ENCODE measurements around the gene PIEZO1. TPM values are rescaled to one million over a fixed set of nuclear protein-coding genes. Genes with fewer than 3 reads are reported as not detected.

The PIEZO1 gene
- total and polyA plus RNA-seq, 9 of the 15 experiments (the other 6 are each of a cell fraction or from before 2014, with no cell fraction given), result 3.6 to 432 (median 131) TPM

DNA sequence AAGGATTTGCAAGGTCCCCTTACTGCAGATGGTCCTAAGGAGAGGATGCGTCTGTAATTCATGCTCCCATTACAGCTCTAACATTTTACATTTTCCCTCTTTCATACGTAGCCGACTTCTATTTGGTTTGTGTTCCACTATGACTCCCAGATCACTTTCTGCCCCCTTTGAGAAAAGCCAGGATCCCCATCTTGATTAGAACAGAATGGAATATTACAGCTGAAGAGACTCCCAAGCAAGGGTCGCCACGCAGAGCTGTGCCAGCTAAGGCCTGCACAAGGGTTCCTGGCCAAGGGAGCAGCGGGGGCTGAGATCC lies 15.2 kb upstream of the PIEZO1 start (continued):
- TF ChIP-seq SRF (CRISPR knock-in tag; IDR thresholded peaks at IDR 0.05) (no peak), KAT8 (IDR thresholded peaks at IDR 0.05; ENCODE audit: low read depth) (no peak), SMARCA4 (IDR thresholded peaks at IDR 0.05) (no peak), POLR3A (IDR thresholded peaks at IDR 0.05; ENCODE audit: borderline replicate concordance, extremely low read depth, insufficient read depth, insufficient read length) (no peak), MCM3 (IDR thresholded peaks at IDR 0.05) (no peak), WHSC1 (IDR thresholded peaks at IDR 0.05; ENCODE audit: low read length) (no peak), E2F3 (CRISPR knock-in tag; IDR thresholded peaks at IDR 0.05) (no peak), HEY1 (CRISPR knock-in tag; IDR thresholded peaks at IDR 0.05; ENCODE audit: borderline replicate concordance) (no peak), NR2C2 (CRISPR knock-in tag; IDR thresholded peaks at IDR 0.05) (no peak), NR2C2 (tag; IDR thresholded peaks at IDR 0.05) (no peak), DDX20 (tag; IDR thresholded peaks at IDR 0.05; ENCODE audit: low read depth) (no peak), ATF7 (IDR thresholded peaks at IDR 0.05) (no peak; the same call in none of the 2 replicates), ZNF77 (CRISPR knock-in tag; IDR thresholded peaks at IDR 0.05) (no peak)
- TF ChIP-seq, protein P1, sequence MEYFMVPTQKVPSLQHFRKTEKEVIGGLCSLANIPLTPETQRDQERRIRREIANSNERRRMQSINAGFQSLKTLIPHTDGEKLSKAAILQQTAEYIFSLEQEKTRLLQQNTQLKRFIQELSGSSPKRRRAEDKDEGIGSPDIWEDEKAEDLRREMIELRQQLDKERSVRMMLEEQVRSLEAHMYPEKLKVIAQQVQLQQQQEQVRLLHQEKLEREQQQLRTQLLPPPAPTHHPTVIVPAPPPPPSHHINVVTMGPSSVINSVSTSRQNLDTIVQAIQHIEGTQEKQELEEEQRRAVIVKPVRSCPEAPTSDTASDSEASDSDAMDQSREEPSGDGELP (CRISPR knock-in tag; IDR thresholded peaks at IDR 0.05; ENCODE audit: borderline replicate concordance), result peak; percentile 56; the same call in 1 of the 2 replicates
- TF ChIP-seq, protein P2, sequence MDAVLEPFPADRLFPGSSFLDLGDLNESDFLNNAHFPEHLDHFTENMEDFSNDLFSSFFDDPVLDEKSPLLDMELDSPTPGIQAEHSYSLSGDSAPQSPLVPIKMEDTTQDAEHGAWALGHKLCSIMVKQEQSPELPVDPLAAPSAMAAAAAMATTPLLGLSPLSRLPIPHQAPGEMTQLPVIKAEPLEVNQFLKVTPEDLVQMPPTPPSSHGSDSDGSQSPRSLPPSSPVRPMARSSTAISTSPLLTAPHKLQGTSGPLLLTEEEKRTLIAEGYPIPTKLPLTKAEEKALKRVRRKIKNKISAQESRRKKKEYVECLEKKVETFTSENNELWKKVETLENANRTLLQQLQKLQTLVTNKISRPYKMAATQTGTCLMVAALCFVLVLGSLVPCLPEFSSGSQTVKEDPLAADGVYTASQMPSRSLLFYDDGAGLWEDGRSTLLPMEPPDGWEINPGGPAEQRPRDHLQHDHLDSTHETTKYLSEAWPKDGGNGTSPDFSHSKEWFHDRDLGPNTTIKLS (IDR thresholded peaks at IDR 0.05; ENCODE audit: borderline replicate concordance, low read depth), result peak; percentile 86; the same call in 1 of the 2 replicates
- TF ChIP-seq, protein P3, sequence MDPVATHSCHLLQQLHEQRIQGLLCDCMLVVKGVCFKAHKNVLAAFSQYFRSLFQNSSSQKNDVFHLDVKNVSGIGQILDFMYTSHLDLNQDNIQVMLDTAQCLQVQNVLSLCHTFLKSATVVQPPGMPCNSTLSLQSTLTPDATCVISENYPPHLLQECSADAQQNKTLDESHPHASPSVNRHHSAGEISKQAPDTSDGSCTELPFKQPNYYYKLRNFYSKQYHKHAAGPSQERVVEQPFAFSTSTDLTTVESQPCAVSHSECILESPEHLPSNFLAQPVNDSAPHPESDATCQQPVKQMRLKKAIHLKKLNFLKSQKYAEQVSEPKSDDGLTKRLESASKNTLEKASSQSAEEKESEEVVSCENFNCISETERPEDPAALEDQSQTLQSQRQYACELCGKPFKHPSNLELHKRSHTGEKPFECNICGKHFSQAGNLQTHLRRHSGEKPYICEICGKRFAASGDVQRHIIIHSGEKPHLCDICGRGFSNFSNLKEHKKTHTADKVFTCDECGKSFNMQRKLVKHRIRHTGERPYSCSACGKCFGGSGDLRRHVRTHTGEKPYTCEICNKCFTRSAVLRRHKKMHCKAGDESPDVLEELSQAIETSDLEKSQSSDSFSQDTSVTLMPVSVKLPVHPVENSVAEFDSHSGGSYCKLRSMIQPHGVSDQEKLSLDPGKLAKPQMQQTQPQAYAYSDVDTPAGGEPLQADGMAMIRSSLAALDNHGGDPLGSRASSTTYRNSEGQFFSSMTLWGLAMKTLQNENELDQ (CRISPR knock-in tag; IDR thresholded peaks at IDR 0.05; ENCODE audit: borderline replicate concordance), result no peak
- TF ChIP-seq, protein P4, sequence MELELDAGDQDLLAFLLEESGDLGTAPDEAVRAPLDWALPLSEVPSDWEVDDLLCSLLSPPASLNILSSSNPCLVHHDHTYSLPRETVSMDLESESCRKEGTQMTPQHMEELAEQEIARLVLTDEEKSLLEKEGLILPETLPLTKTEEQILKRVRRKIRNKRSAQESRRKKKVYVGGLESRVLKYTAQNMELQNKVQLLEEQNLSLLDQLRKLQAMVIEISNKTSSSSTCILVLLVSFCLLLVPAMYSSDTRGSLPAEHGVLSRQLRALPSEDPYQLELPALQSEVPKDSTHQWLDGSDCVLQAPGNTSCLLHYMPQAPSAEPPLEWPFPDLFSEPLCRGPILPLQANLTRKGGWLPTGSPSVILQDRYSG (tag; conservative IDR thresholded peaks at IDR 0.05; ENCODE audit: low read depth), result no peak; the same call in 1 of the 2 replicates
